ENCODE data around the gene PLCD3. TPM values are rescaled to one million over a fixed set of nuclear protein-coding genes. Genes with fewer than 3 reads are reported as not detected.

PLCD3 gene
- total and polyA plus RNA-seq, 10 of the 15 experiments (the other 5 are each of a cell fraction or from before 2014, with no cell fraction given): 0.02 to 1.6 (median 0.44) TPM

DNA sequence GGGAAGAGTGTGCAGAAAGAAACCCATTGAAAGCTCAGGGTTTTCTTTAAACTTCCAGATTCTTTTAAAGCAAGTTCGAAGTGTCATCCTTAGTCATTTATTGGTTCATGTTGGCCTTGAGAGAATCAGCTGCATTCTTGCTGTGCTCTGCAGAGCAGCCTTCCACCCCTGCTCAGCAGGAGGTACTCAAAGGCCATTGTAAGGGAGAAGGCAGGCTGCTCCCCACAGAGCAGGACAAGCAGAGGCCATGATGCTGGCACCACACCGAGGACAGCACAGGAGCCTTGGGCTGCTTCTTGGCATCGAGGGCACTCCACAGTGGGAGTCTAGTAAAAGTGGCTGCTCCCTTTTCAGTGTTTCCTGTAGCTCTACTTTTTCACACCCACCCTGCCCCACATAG, 41.6 kb downstream of the PLCD3 start:
- POLR2A ChIA-PET: interaction anchor here (0.6 kb wide), 1 partner anchor 58 kb away, joined by 3 read pairs; no protein-coding TSS in a partner anchor
- H4K20me1 ChIP-seq (ENCODE audit: control insufficient read depth, insufficient read depth): no peaks in the 10 kb centered on the region
- intact Hi-C loops (cut with micrococcal nuclease; ENCODE audit: unreplicated experiment) (no loop called here), in situ Hi-C loops (cut with MboI) (no loop called here)
- ATAC-seq (no peak), FAIRE-seq (no peak), DNase-seq (ENCODE audit: low read depth, low spot score) (no peak)
- WGBS (ENCODE audit: insufficient coverage, insufficient replicate concordance, low lambda C conversion rate, missing lambda C conversion rate): 100% methylated on average over 3 of the region's 3 CpGs
- RAD21 ChIA-PET (ENCODE audit: unreplicated experiment): no interaction called here
- H3K4me3 ChIP-seq: no peak overlapping the region
- SMC1A ChIA-PET (ENCODE audit: uncharacterized antibody, unreplicated experiment): no interaction called here
- no peak overlapping the region for H3K27ac ChIP-seq (ENCODE audit: control insufficient read depth, insufficient read depth)
- no peaks in the 10 kb centered on the region for H3K79me2 ChIP-seq (ENCODE audit: control insufficient read depth, insufficient read depth, low read length)
- no peaks in the 10 kb centered on the region for H3K27me3 ChIP-seq (replicated peaks in 1 of 2; ENCODE audit: control insufficient read depth in 2 of 2, insufficient read depth in 2 of 2, low read length in 1 of 2)
- H2AFZ ChIP-seq (ENCODE audit: control insufficient read depth, low read depth, low read length): no peak overlapping the region
- CTCF ChIA-PET: interaction anchor here (0.9 to 1.0 kb wide), 2 partner anchors 14 to 171 kb away, joined by 3 read pairs; no protein-coding TSS in a partner anchor
- peaks cover 6% of the 10 kb centered on the region for H3K4me1 ChIP-seq (ENCODE audit: control insufficient read depth, insufficient read depth, low read length)
- H3K9ac ChIP-seq (ENCODE audit: control insufficient read depth, insufficient read depth, low read length): no peak overlapping the region
- BruUV-seq (replicated peaks): no TSS peak
- H3K4me2 ChIP-seq (ENCODE audit: control insufficient read depth, insufficient read depth): no peak overlapping the region
- H3K9me3 ChIP-seq (replicated peaks; ENCODE audit: control insufficient read depth, insufficient read depth, low read length): no peaks in the 10 kb centered on the region
- H3K36me3 ChIP-seq (ENCODE audit: control insufficient read depth in 2 of 2, insufficient read depth in 2 of 2, low read length in 1 of 2): peaks cover 34 to 52% of the 10 kb centered on the region in 2 experiments
- TF ChIP-seq ZNF207 (IDR thresholded peaks at IDR 0.05; ENCODE audit: borderline replicate concordance) (no peak), MYC (IDR thresholded peaks at IDR 0.05; ENCODE audit: insufficient read depth, insufficient read length, insufficient replicate concordance, low read length, severe bottlenecking) (no peak), RB1 (IDR thresholded peaks at IDR 0.05; ENCODE audit: borderline replicate concordance) (no peak), NR2F1 (conservative IDR thresholded peaks at IDR 0.05) (no peak), TCF7 (IDR thresholded peaks at IDR 0.05; ENCODE audit: borderline replicate concordance) (no peak), ETV6 (conservative IDR thresholded peaks at IDR 0.05 in 1 of 2, IDR thresholded peaks at IDR 0.05 in 1 of 2; ENCODE audit: borderline replicate concordance in 1 of 2, low read depth in 1 of 2) (no peak), KDM1A (IDR thresholded peaks at IDR 0.05; ENCODE audit: borderline replicate concordance) (no peak), LARP7 (IDR thresholded peaks at IDR 0.05) (no peak), CHD4 (IDR thresholded peaks at IDR 0.05) (no peak)
- TF ChIP-seq, protein P1, sequence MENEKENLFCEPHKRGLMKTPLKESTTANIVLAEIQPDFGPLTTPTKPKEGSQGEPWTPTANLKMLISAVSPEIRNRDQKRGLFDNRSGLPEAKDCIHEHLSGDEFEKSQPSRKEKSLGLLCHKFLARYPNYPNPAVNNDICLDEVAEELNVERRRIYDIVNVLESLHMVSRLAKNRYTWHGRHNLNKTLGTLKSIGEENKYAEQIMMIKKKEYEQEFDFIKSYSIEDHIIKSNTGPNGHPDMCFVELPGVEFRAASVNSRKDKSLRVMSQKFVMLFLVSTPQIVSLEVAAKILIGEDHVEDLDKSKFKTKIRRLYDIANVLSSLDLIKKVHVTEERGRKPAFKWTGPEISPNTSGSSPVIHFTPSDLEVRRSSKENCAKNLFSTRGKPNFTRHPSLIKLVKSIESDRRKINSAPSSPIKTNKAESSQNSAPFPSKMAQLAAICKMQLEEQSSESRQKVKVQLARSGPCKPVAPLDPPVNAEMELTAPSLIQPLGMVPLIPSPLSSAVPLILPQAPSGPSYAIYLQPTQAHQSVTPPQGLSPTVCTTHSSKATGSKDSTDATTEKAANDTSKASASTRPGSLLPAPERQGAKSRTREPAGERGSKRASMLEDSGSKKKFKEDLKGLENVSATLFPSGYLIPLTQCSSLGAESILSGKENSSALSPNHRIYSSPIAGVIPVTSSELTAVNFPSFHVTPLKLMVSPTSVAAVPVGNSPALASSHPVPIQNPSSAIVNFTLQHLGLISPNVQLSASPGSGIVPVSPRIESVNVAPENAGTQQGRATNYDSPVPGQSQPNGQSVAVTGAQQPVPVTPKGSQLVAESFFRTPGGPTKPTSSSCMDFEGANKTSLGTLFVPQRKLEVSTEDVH (IDR thresholded peaks at IDR 0.05; ENCODE audit: low read depth, partially characterized antibody): no peak
- TF ChIP-seq, protein P2, sequence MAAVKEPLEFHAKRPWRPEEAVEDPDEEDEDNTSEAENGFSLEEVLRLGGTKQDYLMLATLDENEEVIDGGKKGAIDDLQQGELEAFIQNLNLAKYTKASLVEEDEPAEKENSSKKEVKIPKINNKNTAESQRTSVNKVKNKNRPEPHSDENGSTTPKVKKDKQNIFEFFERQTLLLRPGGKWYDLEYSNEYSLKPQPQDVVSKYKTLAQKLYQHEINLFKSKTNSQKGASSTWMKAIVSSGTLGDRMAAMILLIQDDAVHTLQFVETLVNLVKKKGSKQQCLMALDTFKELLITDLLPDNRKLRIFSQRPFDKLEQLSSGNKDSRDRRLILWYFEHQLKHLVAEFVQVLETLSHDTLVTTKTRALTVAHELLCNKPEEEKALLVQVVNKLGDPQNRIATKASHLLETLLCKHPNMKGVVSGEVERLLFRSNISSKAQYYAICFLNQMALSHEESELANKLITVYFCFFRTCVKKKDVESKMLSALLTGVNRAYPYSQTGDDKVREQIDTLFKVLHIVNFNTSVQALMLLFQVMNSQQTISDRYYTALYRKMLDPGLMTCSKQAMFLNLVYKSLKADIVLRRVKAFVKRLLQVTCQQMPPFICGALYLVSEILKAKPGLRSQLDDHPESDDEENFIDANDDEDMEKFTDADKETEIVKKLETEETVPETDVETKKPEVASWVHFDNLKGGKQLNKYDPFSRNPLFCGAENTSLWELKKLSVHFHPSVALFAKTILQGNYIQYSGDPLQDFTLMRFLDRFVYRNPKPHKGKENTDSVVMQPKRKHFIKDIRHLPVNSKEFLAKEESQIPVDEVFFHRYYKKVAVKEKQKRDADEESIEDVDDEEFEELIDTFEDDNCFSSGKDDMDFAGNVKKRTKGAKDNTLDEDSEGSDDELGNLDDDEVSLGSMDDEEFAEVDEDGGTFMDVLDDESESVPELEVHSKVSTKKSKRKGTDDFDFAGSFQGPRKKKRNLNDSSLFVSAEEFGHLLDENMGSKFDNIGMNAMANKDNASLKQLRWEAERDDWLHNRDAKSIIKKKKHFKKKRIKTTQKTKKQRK (IDR thresholded peaks at IDR 0.05; ENCODE audit: low read depth, low read length): no peak
- TF ChIP-seq, protein P3, sequence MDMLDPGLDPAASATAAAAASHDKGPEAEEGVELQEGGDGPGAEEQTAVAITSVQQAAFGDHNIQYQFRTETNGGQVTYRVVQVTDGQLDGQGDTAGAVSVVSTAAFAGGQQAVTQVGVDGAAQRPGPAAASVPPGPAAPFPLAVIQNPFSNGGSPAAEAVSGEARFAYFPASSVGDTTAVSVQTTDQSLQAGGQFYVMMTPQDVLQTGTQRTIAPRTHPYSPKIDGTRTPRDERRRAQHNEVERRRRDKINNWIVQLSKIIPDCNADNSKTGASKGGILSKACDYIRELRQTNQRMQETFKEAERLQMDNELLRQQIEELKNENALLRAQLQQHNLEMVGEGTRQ (IDR thresholded peaks at IDR 0.05; ENCODE audit: borderline replicate concordance, low read depth, low read length): no peak
- TF ChIP-seq, protein P4, sequence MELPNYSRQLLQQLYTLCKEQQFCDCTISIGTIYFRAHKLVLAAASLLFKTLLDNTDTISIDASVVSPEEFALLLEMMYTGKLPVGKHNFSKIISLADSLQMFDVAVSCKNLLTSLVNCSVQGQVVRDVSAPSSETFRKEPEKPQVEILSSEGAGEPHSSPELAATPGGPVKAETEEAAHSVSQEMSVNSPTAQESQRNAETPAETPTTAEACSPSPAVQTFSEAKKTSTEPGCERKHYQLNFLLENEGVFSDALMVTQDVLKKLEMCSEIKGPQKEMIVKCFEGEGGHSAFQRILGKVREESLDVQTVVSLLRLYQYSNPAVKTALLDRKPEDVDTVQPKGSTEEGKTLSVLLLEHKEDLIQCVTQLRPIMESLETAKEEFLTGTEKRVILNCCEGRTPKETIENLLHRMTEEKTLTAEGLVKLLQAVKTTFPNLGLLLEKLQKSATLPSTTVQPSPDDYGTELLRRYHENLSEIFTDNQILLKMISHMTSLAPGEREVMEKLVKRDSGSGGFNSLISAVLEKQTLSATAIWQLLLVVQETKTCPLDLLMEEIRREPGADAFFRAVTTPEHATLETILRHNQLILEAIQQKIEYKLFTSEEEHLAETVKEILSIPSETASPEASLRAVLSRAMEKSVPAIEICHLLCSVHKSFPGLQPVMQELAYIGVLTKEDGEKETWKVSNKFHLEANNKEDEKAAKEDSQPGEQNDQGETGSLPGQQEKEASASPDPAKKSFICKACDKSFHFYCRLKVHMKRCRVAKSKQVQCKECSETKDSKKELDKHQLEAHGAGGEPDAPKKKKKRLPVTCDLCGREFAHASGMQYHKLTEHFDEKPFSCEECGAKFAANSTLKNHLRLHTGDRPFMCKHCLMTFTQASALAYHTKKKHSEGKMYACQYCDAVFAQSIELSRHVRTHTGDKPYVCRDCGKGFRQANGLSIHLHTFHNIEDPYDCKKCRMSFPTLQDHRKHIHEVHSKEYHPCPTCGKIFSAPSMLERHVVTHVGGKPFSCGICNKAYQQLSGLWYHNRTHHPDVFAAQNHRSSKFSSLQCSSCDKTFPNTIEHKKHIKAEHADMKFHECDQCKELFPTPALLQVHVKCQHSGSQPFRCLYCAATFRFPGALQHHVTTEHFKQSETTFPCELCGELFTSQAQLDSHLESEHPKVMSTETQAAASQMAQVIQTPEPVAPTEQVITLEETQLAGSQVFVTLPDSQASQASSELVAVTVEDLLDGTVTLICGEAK (IDR thresholded peaks at IDR 0.05; ENCODE audit: borderline replicate concordance): no peak
